GM23248 (cell line): ENCODE results near the gene PHC2. TPM values are rescaled to one million over a fixed set of nuclear protein-coding genes. Genes with fewer than 3 reads are reported as not detected.
"Not testable (repeated sequence)": the region's sequence is repeated elsewhere in the genome, so short reads cannot be mapped to it uniquely, and the experiment has no call there.

Experiments used
- DNase-seq: peaks from one replicate; pipeline ENCODE4 v3.0.0-alpha.2; 2015
- H2AFZ ChIP-seq: fragments of 200-600 bp; sonication (generic); 2 replicates; pipeline ENCODE4 v1.6.1; 2016; ENCODE audit warnings: antibody characterized with exemption
- H3F3A ChIP-seq: fragments of 200-600 bp; sonication (generic); 2 replicates; pipeline ENCODE4 v1.6.1; 2016; ENCODE audit warnings: mild to moderate bottlenecking, antibody characterized with exemption, mixed run types; ENCODE audit not compliant: insufficient read depth
- H3K27ac ChIP-seq: fragments of 200-600 bp; sonication (generic); 2 replicates; pipeline ENCODE4 v1.5.1; 2016; ENCODE audit warnings: mild to moderate bottlenecking
- H3K27me3 ChIP-seq: fragments of 200-600 bp; sonication (generic); replicated peaks from 2 replicates; pipeline ENCODE4 v1.6.1; 2016; ENCODE audit warnings: mild to moderate bottlenecking; ENCODE audit not compliant: insufficient read depth
- H3K36me3 ChIP-seq: fragments of 200-600 bp; sonication (generic); 2 replicates; pipeline ENCODE4 v1.6.1; 2016; ENCODE audit warnings: low read depth, mild to moderate bottlenecking
- H3K4me1 ChIP-seq: fragments of 200-600 bp; sonication (generic); 2 replicates; pipeline ENCODE4 v1.6.1; 2016; ENCODE audit warnings: mild to moderate bottlenecking; ENCODE audit not compliant: insufficient read depth
- H3K4me2 ChIP-seq: fragments of 200-600 bp; sonication (generic); one replicate; pipeline ENCODE4 v1.6.1; 2016; ENCODE audit warnings: mild to moderate bottlenecking; ENCODE audit not compliant: unreplicated experiment
- H3K4me3 ChIP-seq: fragments of 200-600 bp; sonication (generic); 2 replicates; pipeline ENCODE4 v1.5.1; 2016; ENCODE audit warnings: mild to moderate bottlenecking
- H3K79me2 ChIP-seq: fragments of 200-600 bp; sonication (generic); 2 replicates; pipeline ENCODE4 v1.6.1; 2016; ENCODE audit warnings: mild to moderate bottlenecking; ENCODE audit not compliant: insufficient read depth
- H3K9ac ChIP-seq: fragments of 200-600 bp; sonication (generic); 2 replicates; pipeline ENCODE4 v1.6.1; 2016; ENCODE audit warnings: mild to moderate bottlenecking
- H3K9me2 ChIP-seq: fragments of 200-600 bp; sonication (generic); 2 replicates; pipeline ENCODE4 v1.6.1; 2016; ENCODE audit warnings: mixed run types, mild to moderate bottlenecking, moderate library complexity; ENCODE audit not compliant: insufficient read depth
- H3K9me3 ChIP-seq: fragments of 200-600 bp; sonication (generic); one replicate; pipeline ENCODE4 v1.6.1; 2017; ENCODE audit warnings: low read depth
- H4K20me1 ChIP-seq: fragments of 200-600 bp; sonication (generic); 2 replicates; pipeline ENCODE4 v1.6.0; 2016; ENCODE audit not compliant: insufficient read depth
- EZH2 ChIP-seq: fragments of 200-600 bp; sonication (generic); IDR thresholded peaks from 2 replicates; pipeline ENCODE4 v1.6.1; 2018; ENCODE audit warnings: antibody characterized with exemption, mild to moderate bottlenecking; ENCODE audit not compliant: insufficient read depth, poor library complexity, severe bottlenecking
- EZH2phosphoT487 ChIP-seq: fragments of 200-600 bp; sonication (generic); IDR thresholded peaks from 2 replicates; pipeline ENCODE4 v1.6.1; 2018; ENCODE audit warnings: antibody characterized with exemption, moderate library complexity, mild to moderate bottlenecking, low read depth; ENCODE audit not compliant: insufficient read depth
- whole genome bisulfite sequencing, 2 experiments: methylation state at CpG; one replicate each; pipeline ENCODE4 v1.1.6; 2015 to 2017; ENCODE audit warnings: low lambda C conversion rate in 2 of 2, low coverage in 1 of 2; ENCODE audit errors: missing lambda C conversion rate in 2 of 2; 5-methylcytosine and 5-hydroxymethylcytosine counted together
- in situ Hi-C: fragments of 300-500 bp; cut with MboI; formaldehyde crosslinking; loops from 2 replicates; pipeline ENCODE4 v1.15.0; 2020
- polyA plus RNA-seq: library from polyadenylated mRNA; unstranded; fragments of >200 nt; fragmentation: Nextera tagmentation; extraction: Ambion mirVana; gene quantifications from 2 replicates; pipeline ENCODE4 v1.2.1, GENCODE V29; 2016
- total RNA-seq: library from RNA; depleted of rRNA; stranded (reverse); fragments of >200 nt; shearing (Covaris generic); gene quantifications from 2 replicates; pipeline ENCODE4 v1.2.3, GENCODE V29; 2014

The PHC2 gene
- total and polyA plus RNA-seq, 2 experiments from 2014 or later, result 15.1 to 74.7 TPM

GRCh38 chr1:33311706-33312412, 119.0 kb downstream of the PHC2 start:
- TF ChIP-seq EZH2, result no peak
- TF ChIP-seq EZH2phosphoT487, result no peak
- no peak overlapping the region for H3K4me2 ChIP-seq
- no peaks in the 10 kb centered on the region for H3K9me3 ChIP-seq
- no peaks in the 10 kb centered on the region for H3K79me2 ChIP-seq
- H3K27me3 ChIP-seq, result no peaks in the 10 kb centered on the region
- no peaks in the 10 kb centered on the region for H3K36me3 ChIP-seq
- 76 to 82% methylated on average over 7 of the region's 7 CpGs for WGBS, 2 experiments
- no peak overlapping the region for H3K27ac ChIP-seq
- H2AFZ ChIP-seq, result no peak overlapping the region
- no peaks in the 10 kb centered on the region for H3F3A ChIP-seq
- DNase-seq, result no peak
- no peaks in the 10 kb centered on the region for H4K20me1 ChIP-seq
- H3K4me1 ChIP-seq, result no peaks in the 10 kb centered on the region
- no peak overlapping the region for H3K4me3 ChIP-seq
- H3K9me2 ChIP-seq, result no peaks in the 10 kb centered on the region
- in situ Hi-C loops, result no loop called here
- no peak overlapping the region for H3K9ac ChIP-seq

- Histone ChIP-seq H4K20me1 (no peaks in the 10 kb centered on the region), H3K9ac (no peak overlapping the region), H3K9me3 (no peaks in the 10 kb centered on the region), H3K9me2 (no peaks in the 10 kb centered on the region), H3K79me2 (no peaks in the 10 kb centered on the region), H3K27me3 (no peaks in the 10 kb centered on the region), H3K36me3 (no peaks in the 10 kb centered on the region), H3K4me1 (no peaks in the 10 kb centered on the region), H3K4me2 (no peak overlapping the region), H2AFZ (no peak overlapping the region), H3K27ac (no peak overlapping the region), H3K4me3 (no peak overlapping the region), H3F3A (no peaks in the 10 kb centered on the region)
- TF ChIP-seq EZH2phosphoT487 (no peak), EZH2 (no peak)
- no peak for DNase-seq
- 84 to 86% methylated on average over 8 of the region's 8 CpGs for WGBS, 2 experiments
- in situ Hi-C loops, result no loop called here
These were observed 120.2 kb downstream of the PHC2 start for GRCh38 chr1:33310702-33311101.

- H2AFZ ChIP-seq, H3K4me2 ChIP-seq, in situ Hi-C loops, H3K79me2 ChIP-seq, H3K4me1 ChIP-seq, H3K9ac ChIP-seq, H3K27me3 ChIP-seq, H3F3A ChIP-seq, H3K27ac ChIP-seq, H3K36me3 ChIP-seq, H3K9me2 ChIP-seq, H3K4me3 ChIP-seq, H3K9me3 ChIP-seq, DNase-seq, H4K20me1 ChIP-seq: not testable (repeated sequence)
- WGBS, 2 experiments, result 88 to 93% methylated on average over 3 to 32 of the region's 32 CpGs
These were observed 121.5 kb downstream of the PHC2 start for GRCh38 chr1:33309351-33309750.

- Histone ChIP-seq H3K27me3 (no peaks in the 10 kb centered on the region), H3K4me1 (no peaks in the 10 kb centered on the region), H3K4me2 (no peak overlapping the region), H3K27ac (no peak overlapping the region), H2AFZ (no peak overlapping the region), H3K4me3 (no peak overlapping the region), H3K9me2 (no peaks in the 10 kb centered on the region), H4K20me1 (no peaks in the 10 kb centered on the region), H3K9me3 (no peaks in the 10 kb centered on the region), H3K79me2 (no peaks in the 10 kb centered on the region), H3F3A (no peaks in the 10 kb centered on the region), H3K9ac (no peak overlapping the region), H3K36me3 (no peaks in the 10 kb centered on the region)
- 97% methylated on average over 5 of the region's 5 CpGs; no CpG with 5 or more reads in 1 of the 2 experiments for WGBS, 2 experiments
- in situ Hi-C loops, result no loop called here
- TF ChIP-seq EZH2phosphoT487, result no peak
- DNase-seq, result no peak
These were observed 123.4 kb downstream of the PHC2 start for GRCh38 chr1:33307494-33307864.
